Measurements from ENCODE around the gene SDC1. TPM values are rescaled to one million over a fixed set of nuclear protein-coding genes. Genes with fewer than 3 reads are reported as not detected.

SDC1 gene
- total and polyA plus RNA-seq, 2 experiments from 2014 or later, result 92.3 to 107 TPM

- Histone ChIP-seq H4K20me1 (ENCODE audit: insufficient read depth, poor library complexity, severe bottlenecking) (no peaks in the 10 kb centered on the region), H3K27ac (no peak overlapping the region), H3K4me3 (no peak overlapping the region), H3K4me1 (ENCODE audit: insufficient read depth) (no peaks in the 10 kb centered on the region), H3K36me3 (replicated peaks; ENCODE audit: insufficient read depth, low read depth) (no peaks in the 10 kb centered on the region), H3K9me2 (replicated peaks; ENCODE audit: insufficient read depth) (no peaks in the 10 kb centered on the region), H3K27me3 (no peaks in the 10 kb centered on the region), H3K79me2 (peaks cover 28% of the 10 kb centered on the region), H3K4me2 (no peak overlapping the region), H2AFZ (no peak overlapping the region), H3K9me3 (ENCODE audit: low read depth) (no peaks in the 10 kb centered on the region)
- TF ChIP-seq CTCF (IDR thresholded peaks at IDR 0.05; ENCODE audit: poor library complexity) (no peak), EZH2 (IDR thresholded peaks at IDR 0.05; ENCODE audit: borderline replicate concordance) (no peak), EZH2phosphoT487 (IDR thresholded peaks at IDR 0.05; ENCODE audit: low read depth, severe bottlenecking, unreplicated experiment) (no peak)
- no peak for DNase-seq (ENCODE audit: low spot score)
- 76% methylated on average over 2 of the region's 2 CpGs for WGBS (ENCODE audit: low lambda C conversion rate, missing lambda C conversion rate)
Observed at GRCh38 chr2:20264629-20265028, 39.7 kb upstream of the SDC1 start.

- TF ChIP-seq CTCF (IDR thresholded peaks at IDR 0.05; ENCODE audit: poor library complexity) (no peak), EZH2 (IDR thresholded peaks at IDR 0.05; ENCODE audit: borderline replicate concordance) (no peak), EZH2phosphoT487 (IDR thresholded peaks at IDR 0.05; ENCODE audit: low read depth, severe bottlenecking, unreplicated experiment) (no peak)
- WGBS (ENCODE audit: low lambda C conversion rate, missing lambda C conversion rate), result 97% methylated on average over 1 of the region's 1 CpG
- no peaks in the 10 kb centered on the region for H3K36me3 ChIP-seq (replicated peaks; ENCODE audit: insufficient read depth, low read depth)
- H3K9me3 ChIP-seq (ENCODE audit: low read depth), result no peaks in the 10 kb centered on the region
- H3K27ac ChIP-seq, result no peak overlapping the region
- H3K4me3 ChIP-seq, result no peak overlapping the region
- H2AFZ ChIP-seq, result no peak overlapping the region
- no peak overlapping the region for H3K4me2 ChIP-seq
- H3K4me1 ChIP-seq (ENCODE audit: insufficient read depth), result no peaks in the 10 kb centered on the region
- H3K79me2 ChIP-seq, result no peaks in the 10 kb centered on the region
- no peaks in the 10 kb centered on the region for H4K20me1 ChIP-seq (ENCODE audit: insufficient read depth, poor library complexity, severe bottlenecking)
- no peaks in the 10 kb centered on the region for H3K27me3 ChIP-seq
- DNase-seq (ENCODE audit: low spot score), result no peak
- no peaks in the 10 kb centered on the region for H3K9me2 ChIP-seq (replicated peaks; ENCODE audit: insufficient read depth)
Observed at GRCh38 chr2:20257411-20257810, 32.5 kb upstream of the SDC1 start.

GRCh38 chr2:20254731-20255130 lies 29.8 kb upstream of the SDC1 start:
- H3K4me2 ChIP-seq, result no peak overlapping the region
- no peaks in the 10 kb centered on the region for H3K9me2 ChIP-seq (replicated peaks; ENCODE audit: insufficient read depth)
- WGBS (ENCODE audit: low lambda C conversion rate, missing lambda C conversion rate), result 97% methylated on average over 4 of the region's 4 CpGs
- H3K36me3 ChIP-seq (replicated peaks; ENCODE audit: insufficient read depth, low read depth), result no peaks in the 10 kb centered on the region
- H2AFZ ChIP-seq, result no peak overlapping the region
- no peaks in the 10 kb centered on the region for H3K9me3 ChIP-seq (ENCODE audit: low read depth)
- H3K27me3 ChIP-seq, result no peaks in the 10 kb centered on the region
- H3K79me2 ChIP-seq, result no peaks in the 10 kb centered on the region
- H3K4me3 ChIP-seq, result no peak overlapping the region
- no peak for TF ChIP-seq CTCF (IDR thresholded peaks at IDR 0.05; ENCODE audit: poor library complexity)
- TF ChIP-seq EZH2 (IDR thresholded peaks at IDR 0.05; ENCODE audit: borderline replicate concordance), result no peak
- no peak for TF ChIP-seq EZH2phosphoT487 (IDR thresholded peaks at IDR 0.05; ENCODE audit: low read depth, severe bottlenecking, unreplicated experiment)
- no peaks in the 10 kb centered on the region for H3K4me1 ChIP-seq (ENCODE audit: insufficient read depth)
- DNase-seq (ENCODE audit: low spot score), result no peak
- no peak overlapping the region for H3K27ac ChIP-seq
- no peaks in the 10 kb centered on the region for H4K20me1 ChIP-seq (ENCODE audit: insufficient read depth, poor library complexity, severe bottlenecking)

- Histone ChIP-seq H2AFZ (no peak overlapping the region), H3K4me2 (no peak overlapping the region), H3K27me3 (no peaks in the 10 kb centered on the region), H3K79me2 (no peaks in the 10 kb centered on the region), H3K36me3 (replicated peaks; ENCODE audit: insufficient read depth, low read depth) (no peaks in the 10 kb centered on the region), H3K9me2 (replicated peaks; ENCODE audit: insufficient read depth) (no peaks in the 10 kb centered on the region), H3K9me3 (ENCODE audit: low read depth) (no peaks in the 10 kb centered on the region), H3K4me1 (ENCODE audit: insufficient read depth) (no peaks in the 10 kb centered on the region), H3K27ac (no peak overlapping the region), H4K20me1 (ENCODE audit: insufficient read depth, poor library complexity, severe bottlenecking) (no peaks in the 10 kb centered on the region), H3K4me3 (no peak overlapping the region)
- no peak for TF ChIP-seq EZH2phosphoT487 (IDR thresholded peaks at IDR 0.05; ENCODE audit: low read depth, severe bottlenecking, unreplicated experiment)
- no peak for TF ChIP-seq EZH2 (IDR thresholded peaks at IDR 0.05; ENCODE audit: borderline replicate concordance)
- no peak for TF ChIP-seq CTCF (IDR thresholded peaks at IDR 0.05; ENCODE audit: poor library complexity)
- no peak for DNase-seq (ENCODE audit: low spot score)
Observed at GRCh38 chr2:20250436-20250835, 25.5 kb upstream of the SDC1 start.
